GM18951 (cell line): ENCODE results near the gene ZNF236.

ENCODE experiments used
- POLR2A ChIP-seq: IDR thresholded peaks from 4 replicates; pipeline ENCODE4 v1.6.1; 2011; ENCODE audit warnings: mild to moderate bottlenecking; ENCODE audit not compliant: insufficient read length, insufficient read depth; ENCODE audit errors: extremely low read depth
- in situ Hi-C: fragments of 300-500 bp; cut with MboI; formaldehyde crosslinking; loops from one replicate; pipeline ENCODE4 v1.12.0; 2022; ENCODE audit warnings: low sequenced_read_pairs, mixed read lengths, inconsistent platforms; ENCODE audit not compliant: unreplicated experiment

Gene ZNF236

GRCh38 chr18:76994086-76994654 lies 171.8 kb downstream of the ZNF236 start:
- in situ Hi-C loops = loop anchor here (10.0 to 25.0 kb wide), 2 partner anchors 189 to 668 kb away; no protein-coding TSS in a partner anchor
- TF ChIP-seq POLR2A = no peak

GRCh38 chr18:76995896-76996295 lies 173.5 kb downstream of the ZNF236 start:
- no peak for TF ChIP-seq POLR2A
- in situ Hi-C loops = loop anchor here (10.0 to 25.0 kb wide), 2 partner anchors 191 to 666 kb away; no protein-coding TSS in a partner anchor

- TF ChIP-seq POLR2A = no peak
- in situ Hi-C loops = loop anchor here (10.0 to 25.0 kb wide), 2 partner anchors 192 to 666 kb away; no protein-coding TSS in a partner anchor
Measured at GRCh38 chr18:76996429-76996828, 174.1 kb downstream of the ZNF236 start.

- in situ Hi-C loops = loop anchor here (10.0 to 25.0 kb wide), 2 partner anchors 193 to 664 kb away; no protein-coding TSS in a partner anchor
Measured at GRCh38 chr18:76997951-76998808, 175.8 kb downstream of the ZNF236 start.

DNA sequence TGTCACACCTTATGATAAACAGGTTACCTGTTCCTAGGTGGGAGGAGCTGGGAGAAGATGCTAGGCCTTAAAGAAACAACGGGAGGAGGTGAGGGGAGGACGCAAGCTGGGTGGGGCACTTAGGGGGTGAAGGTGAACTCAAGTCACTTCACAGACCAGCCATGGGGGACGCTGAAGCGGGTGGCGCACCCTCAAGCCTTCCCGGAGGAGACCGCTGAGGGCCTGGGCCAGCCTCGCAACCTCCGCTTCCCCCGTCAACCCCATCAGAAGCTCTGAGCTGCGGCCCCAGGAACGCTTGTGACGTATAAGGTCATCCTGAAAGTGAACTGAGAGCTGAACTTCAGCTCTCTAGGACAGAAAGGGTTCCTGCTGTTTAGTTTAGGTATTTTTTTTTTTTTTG lies 176.7 kb downstream of the ZNF236 start:
- no peak for TF ChIP-seq POLR2A
- in situ Hi-C loops = loop anchor here (10.0 to 25.0 kb wide), 2 partner anchors 194 to 663 kb away; no protein-coding TSS in a partner anchor

More at GRCh38 chr18:76997951-76998808, 175.8 kb downstream of the ZNF236 start:
- TF ChIP-seq POLR2A = no peak

DNA sequence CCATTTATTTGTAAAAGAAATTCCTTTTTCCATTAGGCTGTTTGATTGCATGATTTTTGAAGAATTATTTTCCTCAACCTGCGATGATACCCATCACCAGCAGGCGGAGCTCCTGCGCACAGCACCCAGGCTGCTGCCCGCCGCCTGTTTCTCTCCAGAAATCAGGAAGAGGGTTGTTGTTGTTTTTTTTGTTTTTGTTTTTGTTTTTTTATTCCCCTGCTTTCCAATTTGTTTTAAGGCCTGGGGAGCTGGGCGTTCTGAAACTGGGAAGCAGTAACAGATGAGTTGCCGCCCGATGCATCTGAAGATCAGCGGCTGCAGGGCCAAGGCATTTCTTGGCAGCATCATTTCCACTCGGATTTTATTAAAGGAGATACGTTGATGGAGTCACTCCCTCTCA lies 178.2 kb downstream of the ZNF236 start:
- in situ Hi-C loops = no loop called here
- no peak for TF ChIP-seq POLR2A

- in situ Hi-C loops = no loop called here
- TF ChIP-seq POLR2A = no peak
Measured at GRCh38 chr18:77001041-77001440, 178.7 kb downstream of the ZNF236 start.

GRCh38 chr18:77001979-77002378 lies 179.6 kb downstream of the ZNF236 start:
- TF ChIP-seq POLR2A = no peak
- in situ Hi-C loops = no loop called here

- in situ Hi-C loops = no loop called here
- no peak for TF ChIP-seq POLR2A
Measured at GRCh38 chr18:77002496-77002895, 180.1 kb downstream of the ZNF236 start.

GRCh38 chr18:77003316-77003715 lies 181.0 kb downstream of the ZNF236 start:
- in situ Hi-C loops = no loop called here
- TF ChIP-seq POLR2A = no peak

DNA sequence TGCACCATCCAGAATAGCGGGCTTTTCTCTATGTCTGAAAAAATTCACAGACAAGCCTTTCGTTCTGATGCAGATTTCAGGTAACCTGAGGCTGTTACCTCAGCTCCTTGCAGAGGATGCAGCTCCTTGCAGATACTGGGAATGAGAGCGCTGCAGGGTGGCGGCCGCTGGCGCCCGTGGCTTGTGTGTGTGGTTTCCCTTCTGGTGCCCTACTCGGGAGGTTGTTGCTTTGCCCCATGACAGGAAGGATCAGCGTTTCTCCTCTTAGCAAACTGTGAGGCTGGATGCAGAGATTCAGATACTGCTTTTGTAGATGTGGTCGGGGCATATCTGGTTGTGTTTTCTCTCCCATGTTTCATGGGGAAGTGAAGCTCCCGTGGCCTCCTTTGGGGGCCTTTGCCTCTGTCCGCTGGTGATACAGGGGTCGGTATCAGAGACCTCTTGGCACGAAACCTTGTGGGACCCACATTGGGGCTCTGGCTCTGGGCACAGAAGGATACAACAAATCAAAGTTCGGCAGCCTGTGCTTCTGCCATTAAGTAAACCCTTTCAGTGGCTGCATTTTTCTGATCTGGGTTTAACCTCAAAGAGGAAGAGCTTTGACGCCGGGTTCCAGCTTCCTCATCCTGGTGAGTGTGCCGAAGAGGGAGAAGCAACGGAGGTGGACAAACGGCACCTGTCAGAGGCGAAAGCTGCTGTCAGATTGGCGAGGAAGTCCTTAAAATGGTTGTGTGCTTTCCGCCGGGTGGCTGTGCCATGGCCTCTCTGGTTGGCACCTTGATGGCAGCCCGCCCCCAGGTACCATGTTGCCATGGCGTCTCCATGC lies 182.4 kb downstream of the ZNF236 start:
- TF ChIP-seq POLR2A = no peak
- in situ Hi-C loops = no loop called here

DNA sequence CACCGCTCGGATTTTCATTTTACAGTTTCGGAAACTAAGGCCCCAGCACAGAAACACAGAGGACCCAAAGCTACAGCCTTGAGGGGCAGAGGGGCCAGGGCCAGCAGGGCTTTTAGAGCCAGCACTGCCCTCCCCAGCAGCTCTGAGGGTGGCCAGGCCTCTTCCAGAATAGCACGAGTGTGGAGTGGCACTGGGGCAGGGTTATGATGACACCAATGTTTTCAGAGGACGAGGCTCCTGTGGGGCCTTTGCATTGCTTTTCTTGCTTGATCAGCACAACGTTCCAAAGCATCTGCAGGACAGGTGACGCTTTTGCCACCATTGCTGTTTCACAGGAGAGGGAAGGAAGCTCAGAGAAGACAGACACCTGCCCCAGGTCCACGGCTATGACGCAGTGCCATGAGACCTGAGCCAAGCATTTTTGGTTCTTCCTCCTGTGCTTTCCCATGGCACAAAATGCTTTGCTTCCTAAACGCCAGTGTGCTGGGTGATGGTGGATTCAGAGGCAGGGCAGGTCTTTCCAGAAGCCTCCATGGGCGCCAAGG lies 183.4 kb downstream of the ZNF236 start:
- TF ChIP-seq POLR2A = no peak
- in situ Hi-C loops = no loop called here
